Measurements from ENCODE around the gene SLC17A8. TPM values are rescaled to one million over a fixed set of nuclear protein-coding genes. Genes with fewer than 3 reads are reported as not detected.
A peak's percentile ranks its signal among the peaks of the same experiment; 100 is the strongest.

SLC17A8 gene
- total RNA-seq, 1 donor from 2014 or later: not detected

GRCh38 chr12:100371146-100371545 lies 14.3 kb downstream of the SLC17A8 start:
- DNase-seq: no peak

GRCh38 chr12:100372853-100373640 lies 16.2 kb downstream of the SLC17A8 start:
- DNase-seq: no peak

- DNase-seq: no peak
These were observed 18.3 kb downstream of the SLC17A8 start for GRCh38 chr12:100375038-100375735.

GRCh38 chr12:100376161-100376560 lies 19.3 kb downstream of the SLC17A8 start:
- DNase-seq: no peak

- DNase-seq: no peak
These were observed 24.5 kb downstream of the SLC17A8 start for GRCh38 chr12:100381379-100381778.

GRCh38 chr12:100382338-100382737 lies 25.5 kb downstream of the SLC17A8 start:
- no peak for DNase-seq

GRCh38 chr12:100383586-100384558 lies 27.0 kb downstream of the SLC17A8 start:
- DNase-seq: no peak

GRCh38 chr12:100384559-100384935 lies 27.7 kb downstream of the SLC17A8 start:
- no peak for DNase-seq

GRCh38 chr12:100388382-100388781 lies 31.5 kb downstream of the SLC17A8 start:
- DNase-seq: no peak

GRCh38 chr12:100391856-100392255 lies 35.0 kb downstream of the SLC17A8 start:
- DNase-seq: no peak

- DNase-seq: no peak
These were observed 36.3 kb downstream of the SLC17A8 start for GRCh38 chr12:100393200-100393599.

- DNase-seq: no peak
These were observed 38.9 kb downstream of the SLC17A8 start for GRCh38 chr12:100395811-100396210.

GRCh38 chr12:100398307-100398706 lies 41.4 kb downstream of the SLC17A8 start:
- no peak for DNase-seq

GRCh38 chr12:100399095-100399494 lies 42.2 kb downstream of the SLC17A8 start:
- no peak for DNase-seq

- DNase-seq: no peak
These were observed 44.8 kb downstream of the SLC17A8 start for GRCh38 chr12:100401660-100402059.

GRCh38 chr12:100402763-100403162 lies 45.9 kb downstream of the SLC17A8 start:
- DNase-seq: no peak

GRCh38 chr12:100403446-100403845 lies 46.6 kb downstream of the SLC17A8 start:
- no peak for DNase-seq

GRCh38 chr12:100404769-100405407 lies 48.0 kb downstream of the SLC17A8 start:
- peak; percentile 77 for DNase-seq

GRCh38 chr12:100413001-100413400 lies 56.1 kb downstream of the SLC17A8 start:
- DNase-seq: no peak

- DNase-seq: no peak
These were observed 57.9 kb downstream of the SLC17A8 start for GRCh38 chr12:100414739-100415138.

- no peak for DNase-seq
These were observed 65.8 kb downstream of the SLC17A8 start for GRCh38 chr12:100422646-100423045.

GRCh38 chr12:100426145-100426544 lies 69.3 kb downstream of the SLC17A8 start:
- DNase-seq: no peak
